Measurements from ENCODE around the gene ARAP2.

DNA sequence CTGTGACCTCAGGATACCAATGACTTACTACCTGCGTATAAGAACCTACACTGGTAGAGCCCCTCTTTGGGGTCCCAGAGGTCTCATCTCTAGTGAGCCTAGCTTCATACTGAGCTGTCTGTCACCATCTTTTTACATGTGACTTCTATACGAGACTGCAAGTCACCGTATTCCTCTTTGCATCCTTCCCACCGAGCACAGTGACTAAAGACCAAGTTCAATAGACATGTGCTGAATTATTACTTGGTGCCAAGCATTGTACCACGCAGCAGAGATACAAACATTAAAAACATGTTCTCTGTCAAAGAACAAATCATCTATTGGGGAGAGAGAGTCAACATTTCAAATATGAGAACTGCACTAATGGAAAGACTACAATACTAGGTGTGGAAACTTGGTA lies 16.4 kb downstream of the ARAP2 start:
- TF ChIP-seq, protein P1, sequence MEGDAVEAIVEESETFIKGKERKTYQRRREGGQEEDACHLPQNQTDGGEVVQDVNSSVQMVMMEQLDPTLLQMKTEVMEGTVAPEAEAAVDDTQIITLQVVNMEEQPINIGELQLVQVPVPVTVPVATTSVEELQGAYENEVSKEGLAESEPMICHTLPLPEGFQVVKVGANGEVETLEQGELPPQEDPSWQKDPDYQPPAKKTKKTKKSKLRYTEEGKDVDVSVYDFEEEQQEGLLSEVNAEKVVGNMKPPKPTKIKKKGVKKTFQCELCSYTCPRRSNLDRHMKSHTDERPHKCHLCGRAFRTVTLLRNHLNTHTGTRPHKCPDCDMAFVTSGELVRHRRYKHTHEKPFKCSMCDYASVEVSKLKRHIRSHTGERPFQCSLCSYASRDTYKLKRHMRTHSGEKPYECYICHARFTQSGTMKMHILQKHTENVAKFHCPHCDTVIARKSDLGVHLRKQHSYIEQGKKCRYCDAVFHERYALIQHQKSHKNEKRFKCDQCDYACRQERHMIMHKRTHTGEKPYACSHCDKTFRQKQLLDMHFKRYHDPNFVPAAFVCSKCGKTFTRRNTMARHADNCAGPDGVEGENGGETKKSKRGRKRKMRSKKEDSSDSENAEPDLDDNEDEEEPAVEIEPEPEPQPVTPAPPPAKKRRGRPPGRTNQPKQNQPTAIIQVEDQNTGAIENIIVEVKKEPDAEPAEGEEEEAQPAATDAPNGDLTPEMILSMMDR (IDR thresholded peaks at IDR 0.05): no peak
- TF ChIP-seq POLR2A (IDR thresholded peaks at IDR 0.05): no peak
